A673 (cell line): ENCODE measurements around the gene RDX.

Experiments
- EZH2 ChIP-seq: fragments of 200-600 bp; sonication (generic); IDR thresholded peaks from 2 replicates; pipeline ENCODE4 v1.6.1; 2017; ENCODE audit warnings: borderline replicate concordance, low read depth, mild to moderate bottlenecking, mixed read lengths, antibody characterized with exemption, low read length; ENCODE audit not compliant: poor library complexity, severe bottlenecking
- TF ChIP-seq, protein P1 (sequence below): fragments of 300-800, 200-600 bp; sonication (generic); conservative IDR thresholded peaks from 2 replicates; pipeline ENCODE4 v1.5.1; 2017; ENCODE audit warnings: low read depth, mild to moderate bottlenecking, antibody characterized with exemption, low read length, moderate library complexity, mixed read lengths

DNA sequence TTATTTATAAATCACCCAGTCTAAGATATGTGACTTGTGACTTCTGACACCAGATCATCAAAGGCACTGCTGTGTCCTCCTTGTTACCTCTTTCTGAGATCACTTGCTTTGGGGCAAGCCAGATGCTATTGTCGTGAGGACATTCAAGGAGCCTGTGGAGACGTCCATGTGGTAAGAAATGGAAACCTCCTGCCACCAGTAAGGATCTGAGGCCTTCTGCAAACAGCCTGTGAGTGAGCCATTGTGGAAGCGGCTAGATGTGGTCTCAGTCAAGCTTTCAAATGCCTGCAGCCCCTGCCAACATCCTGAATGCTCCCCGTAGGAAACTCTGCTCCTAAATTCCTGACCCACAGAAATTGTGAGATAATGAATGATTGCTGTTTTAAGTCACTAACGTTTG, 11.7 kb upstream of the RDX start:
- TF ChIP-seq, protein P1, sequence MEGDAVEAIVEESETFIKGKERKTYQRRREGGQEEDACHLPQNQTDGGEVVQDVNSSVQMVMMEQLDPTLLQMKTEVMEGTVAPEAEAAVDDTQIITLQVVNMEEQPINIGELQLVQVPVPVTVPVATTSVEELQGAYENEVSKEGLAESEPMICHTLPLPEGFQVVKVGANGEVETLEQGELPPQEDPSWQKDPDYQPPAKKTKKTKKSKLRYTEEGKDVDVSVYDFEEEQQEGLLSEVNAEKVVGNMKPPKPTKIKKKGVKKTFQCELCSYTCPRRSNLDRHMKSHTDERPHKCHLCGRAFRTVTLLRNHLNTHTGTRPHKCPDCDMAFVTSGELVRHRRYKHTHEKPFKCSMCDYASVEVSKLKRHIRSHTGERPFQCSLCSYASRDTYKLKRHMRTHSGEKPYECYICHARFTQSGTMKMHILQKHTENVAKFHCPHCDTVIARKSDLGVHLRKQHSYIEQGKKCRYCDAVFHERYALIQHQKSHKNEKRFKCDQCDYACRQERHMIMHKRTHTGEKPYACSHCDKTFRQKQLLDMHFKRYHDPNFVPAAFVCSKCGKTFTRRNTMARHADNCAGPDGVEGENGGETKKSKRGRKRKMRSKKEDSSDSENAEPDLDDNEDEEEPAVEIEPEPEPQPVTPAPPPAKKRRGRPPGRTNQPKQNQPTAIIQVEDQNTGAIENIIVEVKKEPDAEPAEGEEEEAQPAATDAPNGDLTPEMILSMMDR, result no peak
- no peak for TF ChIP-seq EZH2
